AG10803 (cell line): ENCODE results near the gene LTBP3.
A peak's percentile ranks its signal among the peaks of the same experiment; 100 is the strongest.

ENCODE experiments used
- DNase-seq: peaks from one replicate; pipeline ENCODE4 v3.0.0; 2010; ENCODE audit warnings: low read depth
- H3K4me3 ChIP-seq: 2 replicates; pipeline ENCODE4 v1.5.1; 2011; ENCODE audit warnings: mild to moderate bottlenecking, low read length, control low read depth
- CTCF ChIP-seq: conservative IDR thresholded peaks from 2 replicates; pipeline ENCODE4 v1.5.1; 2011; ENCODE audit warnings: mild to moderate bottlenecking, low read length, control low read depth, inconsistent platforms

The LTBP3 gene

GRCh38 chr11:65542738-65543390 lies 15.3 kb downstream of the LTBP3 start:
- no peak for DNase-seq
- no peak for TF ChIP-seq CTCF
- no peak overlapping the region for H3K4me3 ChIP-seq

- TF ChIP-seq CTCF, result no peak
- DNase-seq, result no peak
- peak overlapping the region; percentile 60 for H3K4me3 ChIP-seq
Measured at GRCh38 chr11:65541093-65541982, 16.8 kb downstream of the LTBP3 start.

GRCh38 chr11:65540290-65541092 lies 17.7 kb downstream of the LTBP3 start:
- TF ChIP-seq CTCF, result peak; percentile 73
- DNase-seq, result peak; percentile 85
- peak overlapping the region; percentile 60 for H3K4me3 ChIP-seq

- DNase-seq, result no peak
- peak overlapping the region; percentile 59 for H3K4me3 ChIP-seq
- no peak for TF ChIP-seq CTCF
Measured at GRCh38 chr11:65539744-65540289, 18.3 kb downstream of the LTBP3 start.

- DNase-seq, result no peak
- H3K4me3 ChIP-seq, result no peak overlapping the region
- no peak for TF ChIP-seq CTCF
Measured at GRCh38 chr11:65538915-65539743, 19.0 kb downstream of the LTBP3 start.

- no peak for TF ChIP-seq CTCF
- DNase-seq, result no peak
- H3K4me3 ChIP-seq, result no peak overlapping the region
Measured at GRCh38 chr11:65538232-65538914, 19.8 kb downstream of the LTBP3 start.
